SK-N-SH (cell line): Measurements from ENCODE around the gene ACTG2.

Experiments used
- CHD2 ChIP-seq: fragments of 150-350 bp; IDR thresholded peaks from 2 replicates; pipeline ENCODE4 v1.6.1; 2018; ENCODE audit warnings: low read length; ENCODE audit not compliant: partially characterized antibody
- CTCF ChIP-seq: fragments of 200-600 bp; sonication (generic); IDR thresholded peaks from 2 replicates; pipeline ENCODE4 v1.6.1; 2017; ENCODE audit warnings: antibody characterized with exemption, mild to moderate bottlenecking, moderate library complexity
- ELF1 ChIP-seq: IDR thresholded peaks from 2 replicates; pipeline ENCODE4 v1.4.0; 2012
- EZH2phosphoT487 ChIP-seq: fragments of 200-600 bp; sonication (generic); IDR thresholded peaks from 2 replicates; pipeline ENCODE4 v1.6.1; 2017; ENCODE audit warnings: low read depth, mixed run types, mild to moderate bottlenecking, antibody characterized with exemption, moderate library complexity, borderline replicate concordance
- FOXM1 ChIP-seq: IDR thresholded peaks from 2 replicates; pipeline ENCODE4 v1.4.0; 2012; ENCODE audit warnings: low read depth, mild to moderate bottlenecking
- NFIC ChIP-seq: IDR thresholded peaks from 2 replicates; pipeline ENCODE4 v1.4.0; 2012; ENCODE audit warnings: borderline replicate concordance
- PBX3 ChIP-seq: IDR thresholded peaks from 2 replicates; pipeline ENCODE4; 2012
- POLR2AphosphoS5 ChIP-seq: IDR thresholded peaks from 2 replicates; pipeline ENCODE4 v1.6.1; 2012; ENCODE audit warnings: low read depth, low read length
- REST ChIP-seq: IDR thresholded peaks from 2 replicates; pipeline ENCODE4 v1.6.1; 2012; ENCODE audit warnings: mild to moderate bottlenecking, low read depth, low read length, moderate library complexity
- SMC3 ChIP-seq: IDR thresholded peaks from 2 replicates; pipeline ENCODE4 v1.6.1; 2012; ENCODE audit warnings: low read depth, low read length, improper control_type of control experiment
- TAF1 ChIP-seq: IDR thresholded peaks from 2 replicates; pipeline ENCODE4 v1.6.1; 2012; ENCODE audit warnings: low read depth, mild to moderate bottlenecking, low read length, moderate library complexity, borderline replicate concordance
- USF1 ChIP-seq: IDR thresholded peaks from 2 replicates; pipeline ENCODE4 v1.4.0; 2012; ENCODE audit warnings: low read depth, borderline replicate concordance
- USF2 ChIP-seq: fragments of 150-350 bp; IDR thresholded peaks from 2 replicates; pipeline ENCODE4 v1.6.1; 2017; ENCODE audit warnings: antibody characterized with exemption, low read length, low read depth, borderline replicate concordance
- YY1 ChIP-seq: IDR thresholded peaks from 2 replicates; pipeline ENCODE4 v1.4.0; 2012; ENCODE audit warnings: low read depth, mild to moderate bottlenecking

GRCh38 chr2:73931531-73932500 lies 39.0 kb downstream of the ACTG2 start:
- no peak for TF ChIP-seq CTCF
- no peak for TF ChIP-seq EZH2phosphoT487
- no peak for TF ChIP-seq NFIC
- no peak for TF ChIP-seq POLR2AphosphoS5
- TF ChIP-seq ELF1 = no peak
- no peak for TF ChIP-seq USF1
- TF ChIP-seq CHD2 = no peak
- TF ChIP-seq REST = no peak
- no peak for TF ChIP-seq USF2
- no peak for TF ChIP-seq TAF1
- TF ChIP-seq FOXM1 = no peak
- TF ChIP-seq PBX3 = no peak
- no peak for TF ChIP-seq SMC3
- no peak for TF ChIP-seq YY1
